C4-2B (cell line): ENCODE results near the gene KTN1.

Experiments
- CTCF ChIP-seq: fragments of 450-650 bp; conservative IDR thresholded peaks from 2 replicates; pipeline ENCODE4 v1.5.1; 2017; ENCODE audit warnings: mild to moderate bottlenecking
- ZFX ChIP-seq: fragments of 450-650 bp; IDR thresholded peaks from 2 replicates; pipeline ENCODE4 v1.6.1; 2017

- TF ChIP-seq CTCF: no peak
- no peak for TF ChIP-seq ZFX
Observed at GRCh38 chr14:55607386-55607785, 27.4 kb downstream of the KTN1 start.
